Fibroblast of lung (primary cell): ENCODE results near the gene LMO1.

Experiments used
- EZH2 ChIP-seq: IDR thresholded peaks from 2 replicates; pipeline ENCODE4 v1.5.1; 2012; ENCODE audit warnings: low read length, control low read depth, mild to moderate bottlenecking; ENCODE audit errors: missing control alignments
- TF ChIP-seq, protein P1 (sequence below), 2 donors: IDR thresholded peaks in 1 of 2; conservative IDR thresholded peaks in 1 of 2; 1 replicate in 1 of 2; 2 replicates in 1 of 2; pipeline ENCODE4 v1.5.1; 2011 to 2012; ENCODE audit warnings: low read length in 2 of 2, control low read depth in 1 of 2, inconsistent platforms in 1 of 2, low read depth in 1 of 2, mild to moderate bottlenecking in 1 of 2

DNA sequence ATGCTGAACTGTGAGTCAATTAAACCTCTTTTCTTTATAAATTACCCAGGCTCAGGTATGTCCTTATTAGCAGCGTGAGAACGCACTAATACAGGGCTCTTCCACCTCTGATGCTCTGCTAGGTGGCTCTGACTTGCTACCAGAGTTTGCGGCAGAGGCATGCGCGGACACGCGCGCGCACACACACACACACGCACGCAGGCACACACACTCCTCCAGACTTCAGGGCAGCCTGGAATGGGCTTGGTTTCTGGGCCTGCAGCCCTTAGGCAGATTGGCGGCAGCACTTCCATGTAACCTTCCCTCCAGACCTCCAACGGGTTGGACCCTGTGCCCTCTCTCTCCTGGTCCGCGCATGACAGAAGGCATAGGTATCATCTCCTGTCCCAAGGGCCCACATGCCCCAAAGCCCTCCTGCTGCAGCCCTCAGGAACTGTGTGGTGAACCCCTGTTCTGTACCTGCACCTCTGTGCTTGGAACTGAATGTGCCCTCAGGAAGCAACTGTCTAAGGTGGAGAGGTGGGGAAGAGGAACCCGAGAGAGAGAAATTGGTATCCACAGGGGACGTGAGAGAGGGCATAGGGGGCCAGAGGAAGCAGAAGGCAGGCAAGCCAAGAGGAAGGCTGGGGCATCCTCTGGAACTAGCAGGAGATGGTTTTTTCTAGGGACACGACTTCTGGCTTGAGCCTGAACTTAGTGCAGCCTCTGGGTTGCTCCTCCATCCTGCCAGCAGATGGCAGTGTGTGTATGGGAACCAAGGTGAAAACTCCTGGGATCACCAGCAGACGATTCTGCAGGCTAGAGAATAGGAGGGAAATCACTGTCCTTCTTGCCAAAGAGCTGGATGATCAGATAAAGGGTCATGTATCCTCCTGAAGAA, 71.4 kb downstream of the LMO1 start:
- TF ChIP-seq, protein P1, sequence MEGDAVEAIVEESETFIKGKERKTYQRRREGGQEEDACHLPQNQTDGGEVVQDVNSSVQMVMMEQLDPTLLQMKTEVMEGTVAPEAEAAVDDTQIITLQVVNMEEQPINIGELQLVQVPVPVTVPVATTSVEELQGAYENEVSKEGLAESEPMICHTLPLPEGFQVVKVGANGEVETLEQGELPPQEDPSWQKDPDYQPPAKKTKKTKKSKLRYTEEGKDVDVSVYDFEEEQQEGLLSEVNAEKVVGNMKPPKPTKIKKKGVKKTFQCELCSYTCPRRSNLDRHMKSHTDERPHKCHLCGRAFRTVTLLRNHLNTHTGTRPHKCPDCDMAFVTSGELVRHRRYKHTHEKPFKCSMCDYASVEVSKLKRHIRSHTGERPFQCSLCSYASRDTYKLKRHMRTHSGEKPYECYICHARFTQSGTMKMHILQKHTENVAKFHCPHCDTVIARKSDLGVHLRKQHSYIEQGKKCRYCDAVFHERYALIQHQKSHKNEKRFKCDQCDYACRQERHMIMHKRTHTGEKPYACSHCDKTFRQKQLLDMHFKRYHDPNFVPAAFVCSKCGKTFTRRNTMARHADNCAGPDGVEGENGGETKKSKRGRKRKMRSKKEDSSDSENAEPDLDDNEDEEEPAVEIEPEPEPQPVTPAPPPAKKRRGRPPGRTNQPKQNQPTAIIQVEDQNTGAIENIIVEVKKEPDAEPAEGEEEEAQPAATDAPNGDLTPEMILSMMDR (conservative IDR thresholded peaks at IDR 0.05 in 1 of 2, IDR thresholded peaks at IDR 0.05 in 1 of 2; ENCODE audit: low read depth in 1 of 2, low read length in 2 of 2) = peak; percentile 77 to 97
- no peak for TF ChIP-seq EZH2
